Breast epithelium (tissue), 4 donors: ENCODE data around the gene EPHA8. TPM values are rescaled to one million over a fixed set of nuclear protein-coding genes. Genes with fewer than 3 reads are reported as not detected.

Experiments used
- DNase-seq, 2 donors: peaks; one replicate each; pipeline ENCODE4 v3.0.0-alpha.2; 2019; ENCODE audit warnings: low spot score in 2 of 2
- H3K27ac ChIP-seq, 2 donors: fragments of 200-600 bp; sonication (generic) in 1 of 2; one replicate each; pipeline ENCODE4 v1.5.1; 2016 to 2019; ENCODE audit warnings: mild to moderate bottlenecking in 1 of 2
- H3K27me3 ChIP-seq, 2 donors: fragments of 200-600 bp; sonication (generic) in 1 of 2; one replicate each; pipeline versions ENCODE4 v1.5.1 to v1.6.0; 2017 to 2019; ENCODE audit warnings: control low read depth in 1 of 2, mild to moderate bottlenecking in 1 of 2
- H3K36me3 ChIP-seq: fragments of 200-600 bp; one replicate; pipeline ENCODE4 v1.5.1; 2019
- H3K4me1 ChIP-seq, 2 donors: fragments of 200-600 bp; sonication (generic); one replicate each; pipeline ENCODE4 v1.5.1; 2016 to 2019; ENCODE audit warnings: control low read depth in 1 of 2
- H3K4me3 ChIP-seq, 3 donors: fragments of 200-600 bp; sonication (generic); 1 replicate in 2 of 3; 2 replicates in 1 of 3; pipeline ENCODE4 v1.5.1; 2016 to 2019; ENCODE audit warnings: mild to moderate bottlenecking in 3 of 3, moderate library complexity in 2 of 3
- H3K9me3 ChIP-seq, 2 donors: fragments of 200-600 bp; sonication (generic) in 1 of 2; one replicate each; pipeline ENCODE4 v1.5.1; 2016 to 2019; ENCODE audit warnings: control low read depth in 1 of 2
- POLR2A ChIP-seq: fragments of 450-650 bp; IDR thresholded peaks from one replicate; pipeline ENCODE4 v1.6.1; 2016; ENCODE audit warnings: antibody characterized with exemption, mild to moderate bottlenecking, moderate library complexity
- POLR2AphosphoS5 ChIP-seq, 3 donors: sonication (generic); formaldehyde crosslinking; IDR thresholded peaks; one replicate each; pipeline ENCODE4 v1.6.1; 2017; ENCODE audit warnings: antibody characterized with exemption in 3 of 3
- intact Hi-C: fragments of 100-400 bp; cut with DNase I; formaldehyde crosslinking; loops from one replicate; pipeline ENCODE4 v1.15.1; 2023; ENCODE audit warnings: low total_unique reads
- total RNA-seq, 3 donors: library from RNA; depleted of rRNA; stranded (reverse); fragments of >200 nt; gene quantifications; one replicate each; pipeline ENCODE4 v1.1.0, GENCODE V29; 2016
- TF ChIP-seq, protein P1 (sequence below), 3 donors: fragments of 450-650 bp; IDR thresholded peaks; one replicate each; pipeline ENCODE4 v1.5.1; 2016 to 2017; ENCODE audit warnings: antibody characterized with exemption in 3 of 3, mild to moderate bottlenecking in 3 of 3, moderate library complexity in 3 of 3

Gene EPHA8
- total RNA-seq, 3 donors from 2014 or later = not detected

DNA sequence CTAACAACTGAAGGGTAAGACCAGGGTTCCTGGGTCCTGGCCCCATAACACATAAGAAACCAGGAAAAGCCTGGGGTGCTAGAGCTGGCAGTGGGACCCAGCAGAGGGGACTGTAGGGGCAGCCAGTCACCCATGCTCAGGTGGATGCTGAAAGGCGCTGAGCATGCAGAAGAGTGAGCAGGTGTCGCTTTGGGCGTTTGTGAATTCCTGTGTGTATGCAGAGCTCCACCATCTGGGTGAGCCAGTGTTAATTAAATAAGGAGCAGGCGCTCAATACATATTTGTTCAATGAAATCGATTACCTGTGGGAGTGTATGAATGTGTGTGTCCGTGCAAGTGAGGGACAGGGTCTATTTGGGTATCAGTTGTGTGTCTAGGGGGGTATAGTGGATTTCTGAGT, 73.6 kb downstream of the EPHA8 start:
- Histone ChIP-seq H3K36me3 (no peaks in the 10 kb centered on the region), H3K4me1 (no peaks in the 10 kb centered on the region), H3K4me3 (peak overlapping the region; percentile 20 to 47 (median 25)), H3K27me3 (no peaks in the 10 kb centered on the region), H3K9me3 (no peaks in the 10 kb centered on the region), H3K27ac (no peak overlapping the region)
- DNase-seq = no peak
- intact Hi-C loops = no loop called here
- TF ChIP-seq POLR2A (no peak), POLR2AphosphoS5 (IDR thresholded peaks at IDR 0.05) (no peak)
- TF ChIP-seq, protein P1, sequence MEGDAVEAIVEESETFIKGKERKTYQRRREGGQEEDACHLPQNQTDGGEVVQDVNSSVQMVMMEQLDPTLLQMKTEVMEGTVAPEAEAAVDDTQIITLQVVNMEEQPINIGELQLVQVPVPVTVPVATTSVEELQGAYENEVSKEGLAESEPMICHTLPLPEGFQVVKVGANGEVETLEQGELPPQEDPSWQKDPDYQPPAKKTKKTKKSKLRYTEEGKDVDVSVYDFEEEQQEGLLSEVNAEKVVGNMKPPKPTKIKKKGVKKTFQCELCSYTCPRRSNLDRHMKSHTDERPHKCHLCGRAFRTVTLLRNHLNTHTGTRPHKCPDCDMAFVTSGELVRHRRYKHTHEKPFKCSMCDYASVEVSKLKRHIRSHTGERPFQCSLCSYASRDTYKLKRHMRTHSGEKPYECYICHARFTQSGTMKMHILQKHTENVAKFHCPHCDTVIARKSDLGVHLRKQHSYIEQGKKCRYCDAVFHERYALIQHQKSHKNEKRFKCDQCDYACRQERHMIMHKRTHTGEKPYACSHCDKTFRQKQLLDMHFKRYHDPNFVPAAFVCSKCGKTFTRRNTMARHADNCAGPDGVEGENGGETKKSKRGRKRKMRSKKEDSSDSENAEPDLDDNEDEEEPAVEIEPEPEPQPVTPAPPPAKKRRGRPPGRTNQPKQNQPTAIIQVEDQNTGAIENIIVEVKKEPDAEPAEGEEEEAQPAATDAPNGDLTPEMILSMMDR (IDR thresholded peaks at IDR 0.05) = no peak

DNA sequence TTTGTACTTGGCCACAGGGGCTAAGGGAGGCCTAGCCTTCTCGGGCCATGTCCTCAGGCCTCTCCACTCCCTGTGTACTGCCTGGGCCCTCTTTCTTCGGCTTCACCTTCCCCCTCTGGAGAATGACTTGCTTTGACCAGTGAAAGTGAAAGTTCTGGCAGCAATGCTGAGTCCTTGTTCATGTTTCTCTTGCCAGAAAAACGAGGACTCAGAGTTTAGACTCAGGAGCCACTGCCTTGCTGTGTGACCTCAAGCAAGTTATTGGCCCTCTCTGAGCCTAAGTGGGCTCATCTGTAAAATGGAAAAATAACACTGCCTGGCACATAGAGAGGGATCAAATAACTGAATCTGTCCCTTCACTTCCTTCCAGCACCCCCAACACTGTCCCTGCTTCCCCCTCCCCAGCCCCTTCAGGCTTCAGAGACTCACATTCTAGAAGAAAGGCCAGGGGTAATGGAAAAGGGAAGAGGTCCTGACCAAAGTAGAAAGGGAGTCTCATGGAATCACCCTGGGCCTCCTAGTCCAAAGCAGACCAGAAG, 74.7 kb downstream of the EPHA8 start:
- intact Hi-C loops = no loop called here
- Histone ChIP-seq H3K27ac (no peak overlapping the region), H3K27me3 (no peaks in the 10 kb centered on the region), H3K4me3 (peak overlapping the region in 2 of 3 donors; percentile 23 to 47), H3K9me3 (no peaks in the 10 kb centered on the region), H3K4me1 (no peaks in the 10 kb centered on the region), H3K36me3 (no peaks in the 10 kb centered on the region)
- no peak for DNase-seq
- TF ChIP-seq POLR2AphosphoS5 (IDR thresholded peaks at IDR 0.05) (no peak), POLR2A (no peak)
- TF ChIP-seq, protein P1 (IDR thresholded peaks at IDR 0.05) = no peak

DNA sequence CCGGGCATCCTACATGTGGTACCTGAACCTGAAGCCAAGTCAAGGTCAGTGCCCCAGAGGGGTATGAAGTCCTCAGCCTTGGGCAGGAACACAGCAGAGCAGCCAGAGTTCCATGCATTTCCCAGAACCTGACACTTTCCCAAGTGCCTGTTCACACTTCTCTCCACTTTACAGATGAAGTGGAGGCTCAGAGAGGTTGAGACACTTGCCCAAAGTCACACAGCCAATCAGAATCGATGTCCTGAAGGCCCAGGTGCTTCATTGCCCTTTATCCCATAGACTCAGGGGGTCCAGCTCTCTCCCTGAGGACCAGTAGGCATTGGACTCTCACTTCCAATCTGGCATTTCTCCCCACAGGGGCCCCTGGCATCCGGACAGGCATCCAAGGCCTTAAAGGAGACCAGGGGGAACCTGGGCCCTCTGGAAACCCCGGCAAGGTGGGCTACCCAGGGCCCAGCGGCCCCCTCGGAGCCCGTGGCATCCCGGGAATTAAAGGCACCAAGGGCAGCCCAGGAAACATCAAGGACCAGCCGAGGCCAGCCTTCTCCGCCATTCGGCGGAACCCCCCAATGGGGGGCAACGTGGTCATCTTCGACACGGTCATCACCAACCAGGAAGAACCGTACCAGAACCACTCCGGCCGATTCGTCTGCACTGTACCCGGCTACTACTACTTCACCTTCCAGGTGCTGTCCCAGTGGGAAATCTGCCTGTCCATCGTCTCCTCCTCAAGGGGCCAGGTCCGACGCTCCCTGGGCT, 75.4 kb downstream of the EPHA8 start:
- DNase-seq = no peak
- intact Hi-C loops = no loop called here
- no peak for TF ChIP-seq POLR2AphosphoS5 (IDR thresholded peaks at IDR 0.05)
- TF ChIP-seq, protein P1 (IDR thresholded peaks at IDR 0.05) = no peak
- H3K4me3 ChIP-seq = peak overlapping the region in 2 of 3 donors; percentile 23 to 47
- no peaks in the 10 kb centered on the region for H3K4me1 ChIP-seq
- H3K36me3 ChIP-seq = no peaks in the 10 kb centered on the region
- H3K27me3 ChIP-seq = no peaks in the 10 kb centered on the region
- H3K9me3 ChIP-seq = no peaks in the 10 kb centered on the region
- no peak overlapping the region for H3K27ac ChIP-seq

DNA sequence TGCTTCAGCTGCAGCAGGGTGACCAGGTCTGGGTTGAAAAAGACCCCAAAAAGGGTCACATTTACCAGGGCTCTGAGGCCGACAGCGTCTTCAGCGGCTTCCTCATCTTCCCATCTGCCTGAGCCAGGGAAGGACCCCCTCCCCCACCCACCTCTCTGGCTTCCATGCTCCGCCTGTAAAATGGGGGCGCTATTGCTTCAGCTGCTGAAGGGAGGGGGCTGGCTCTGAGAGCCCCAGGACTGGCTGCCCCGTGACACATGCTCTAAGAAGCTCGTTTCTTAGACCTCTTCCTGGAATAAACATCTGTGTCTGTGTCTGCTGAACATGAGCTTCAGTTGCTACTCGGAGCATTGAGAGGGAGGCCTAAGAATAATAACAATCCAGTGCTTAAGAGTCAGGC, 76.0 kb downstream of the EPHA8 start:
- no peaks in the 10 kb centered on the region for H3K27me3 ChIP-seq
- intact Hi-C loops = no loop called here
- H3K4me3 ChIP-seq = peak overlapping the region in 1 of 3 donors; percentile 47
- H3K36me3 ChIP-seq = no peaks in the 10 kb centered on the region
- no peak for DNase-seq
- no peaks in the 10 kb centered on the region for H3K9me3 ChIP-seq
- TF ChIP-seq POLR2A = no peak
- TF ChIP-seq, protein P1 (IDR thresholded peaks at IDR 0.05) = no peak
- no peak for TF ChIP-seq POLR2AphosphoS5 (IDR thresholded peaks at IDR 0.05)
- no peak overlapping the region for H3K27ac ChIP-seq
- no peaks in the 10 kb centered on the region for H3K4me1 ChIP-seq

DNA sequence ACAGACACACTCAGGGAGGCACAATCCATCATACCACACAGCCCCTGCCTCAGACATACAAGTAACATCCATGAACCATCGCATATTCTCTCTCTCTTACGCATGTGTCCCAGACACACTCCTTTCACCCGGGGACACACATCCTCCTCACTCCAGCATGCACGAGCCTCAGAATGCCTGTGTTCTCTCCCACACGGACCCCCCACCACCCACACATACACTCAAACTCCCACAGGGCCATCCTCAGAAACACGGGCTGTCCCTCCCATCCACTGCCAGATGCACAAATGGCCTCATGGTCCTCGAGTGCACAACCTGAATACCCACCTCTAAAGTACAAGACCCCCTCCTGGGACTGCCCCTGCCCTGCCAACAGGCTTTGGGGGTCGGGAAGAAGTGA, 78.0 kb downstream of the EPHA8 start:
- H3K27me3 ChIP-seq = no peaks in the 10 kb centered on the region
- no peak for TF ChIP-seq POLR2A
- TF ChIP-seq, protein P1 (IDR thresholded peaks at IDR 0.05) = no peak
- TF ChIP-seq POLR2AphosphoS5 (IDR thresholded peaks at IDR 0.05) = no peak
- intact Hi-C loops = loop anchor here (5.0 kb wide), 1 partner anchor 219 kb away; no protein-coding TSS in a partner anchor
- no peak for DNase-seq
- H3K9me3 ChIP-seq = no peaks in the 10 kb centered on the region
- H3K36me3 ChIP-seq = no peaks in the 10 kb centered on the region
- no peaks in the 10 kb centered on the region for H3K4me1 ChIP-seq
- H3K27ac ChIP-seq = no peak overlapping the region
- no peak overlapping the region for H3K4me3 ChIP-seq
